K562 (cell line): ENCODE measurements around the gene SLC16A5. TPM values are rescaled to one million over a fixed set of nuclear protein-coding genes. Genes with fewer than 3 reads are reported as not detected.

ENCODE experiments used
- ATAC-seq: fragments of 200-7000 bp; cut with Tn5 transposase; 3 replicates; pipeline ENCODE4 v1.9.1; 2020; ENCODE audit warnings: moderate library complexity
- BruUV-seq: library from RNA; stranded (reverse); fragments of 400-500 nt; replicated peaks from 2 replicates; lab custom pipeline; 2021; lab: Mats Ljungman, UMichigan
- CTCF ChIA-PET: fragments of 300-600 bp; formaldehyde crosslinking; extraction: SDS; loops from one replicate; lab custom pipeline; 2021; ENCODE audit warnings: low intra/inter-chr PET ratio; lab: Yijun Ruan, JAX
- POLR2A ChIA-PET: fragments of 300-600, 350-650 bp; sonication (Branson Sonifier 250); formaldehyde crosslinking; extraction: SDS; loops from one replicate; lab custom pipeline; 2021; ENCODE audit warnings: antibody characterized with exemption, inconsistent platforms; lab: Yijun Ruan, JAX
- DNase-seq, 4 experiments: peaks; one replicate each; pipeline versions ENCODE4 v3.0.0 to v3.0.0-alpha.2; 2011 to 2018; ENCODE audit warnings: low spot score in 3 of 4, mixed read lengths in 3 of 4; ENCODE audit errors: extremely low read depth in 1 of 4
- FAIRE-seq: peaks from 2 replicates; lab custom pipeline; 2011; peaks lifted over from hg19 to GRCh38; lab: Jason Lieb, UNC
- H2AFZ ChIP-seq: 2 replicates; pipeline ENCODE4 v1.6.0; 2011; ENCODE audit warnings: low read depth, low read length, control low read depth, inconsistent platforms
- H3K27ac ChIP-seq: fragments of 200-600 bp; 3 replicates; pipeline ENCODE4 v1.8.0; 2011; ENCODE audit warnings: low read depth, mild to moderate bottlenecking, control low read depth, inconsistent platforms, low read length, moderate library complexity, mixed read lengths; ENCODE audit errors: extremely low read depth
- H3K27me3 ChIP-seq, 2 experiments: fragments of 300-600 bp in 1 of 2; 2 replicates in 1 of 2; 3 replicates in 1 of 2; pipeline versions ENCODE4 v1.6.0 to v1.8.0; 2011; ENCODE audit warnings: inconsistent platforms in 2 of 2, low read length in 2 of 2, mild to moderate bottlenecking in 1 of 2, mixed read lengths in 1 of 2, moderate library complexity in 1 of 2; ENCODE audit not compliant: control insufficient read depth in 2 of 2, insufficient read depth in 2 of 2
- H3K36me3 ChIP-seq: fragments of 300-600 bp; 3 replicates; pipeline ENCODE4 v1.8.0; 2011; ENCODE audit warnings: mild to moderate bottlenecking, low read length, inconsistent platforms; ENCODE audit not compliant: control insufficient read depth, insufficient read depth
- H3K4me1 ChIP-seq, 2 experiments: fragments of 200-600 bp in 1 of 2; replicated peaks in 1 of 2; 2 replicates in 1 of 2; 3 replicates in 1 of 2; pipeline versions ENCODE4 v1.5.1 to v1.8.0; 2011; ENCODE audit warnings: inconsistent platforms in 2 of 2, low read length in 2 of 2, mild to moderate bottlenecking in 1 of 2, mixed read lengths in 1 of 2, moderate library complexity in 1 of 2; ENCODE audit not compliant: control insufficient read depth in 2 of 2, insufficient read depth in 2 of 2
- H3K4me2 ChIP-seq: 2 replicates; pipeline ENCODE4 v1.6.1; 2011; ENCODE audit warnings: low read length, control low read depth, inconsistent platforms, mixed read lengths; ENCODE audit not compliant: insufficient read depth
- H3K4me3 ChIP-seq: fragments of 200-600 bp; sonication (generic), shearing (Covaris generic); 2 replicates; pipeline ENCODE4 v1.5.1; 2016; ENCODE audit warnings: control low read depth, inconsistent platforms
- H3K79me2 ChIP-seq: fragments of 200-600 bp; 3 replicates; pipeline ENCODE4 v1.8.0; 2011; ENCODE audit warnings: low read length, inconsistent platforms; ENCODE audit not compliant: control insufficient read depth, insufficient read depth
- H3K9ac ChIP-seq, 2 experiments: 2 replicates each; pipeline versions ENCODE4 v1.6.0 to v1.6.1; 2011; ENCODE audit warnings: low read depth in 2 of 2, low read length in 2 of 2, control low read depth in 1 of 2, inconsistent platforms in 1 of 2, mild to moderate bottlenecking in 1 of 2, mixed read lengths in 1 of 2; ENCODE audit not compliant: insufficient read depth in 1 of 2
- H3K9me1 ChIP-seq: one replicate; pipeline ENCODE4 v1.6.0; 2011; ENCODE audit warnings: inconsistent platforms, mild to moderate bottlenecking, low read length, moderate library complexity; ENCODE audit not compliant: control insufficient read depth, insufficient read depth
- H3K9me3 ChIP-seq: replicated peaks from 2 replicates; pipeline ENCODE4 v1.5.1; 2011; ENCODE audit warnings: low read depth, low read length, inconsistent platforms; ENCODE audit not compliant: control insufficient read depth, insufficient read depth
- H4K20me1 ChIP-seq: replicated peaks from 2 replicates; pipeline ENCODE4 v1.6.1; 2011; ENCODE audit warnings: low read length, inconsistent platforms, mixed read lengths; ENCODE audit not compliant: control insufficient read depth, insufficient read depth
- HINFP ChIP-seq: fragments of 450-650 bp; conservative IDR thresholded peaks from 2 replicates; pipeline ENCODE4 v1.6.1; 2016; ENCODE audit warnings: missing genetic modification characterization, low read depth, mild to moderate bottlenecking, control low read depth, missing compliant biosample characterization
- KDM2B ChIP-seq: fragments of 250-450 bp; sonication (Bioruptor Pico); IDR thresholded peaks from 2 replicates; pipeline ENCODE4 v1.8.0; 2021; ENCODE audit warnings: mild to moderate bottlenecking, moderate library complexity
- SMARCC2 ChIP-seq: fragments of 450-650 bp; IDR thresholded peaks from 2 replicates; pipeline ENCODE4 v1.6.1; 2017; ENCODE audit warnings: antibody characterized with exemption, moderate library complexity, mild to moderate bottlenecking, low read depth
- TEAD4 ChIP-seq, 2 experiments: sonication (generic) in 1 of 2; formaldehyde crosslinking in 1 of 2; IDR thresholded peaks; 2 replicates each; pipeline versions ENCODE4 v1.6.1 to v1.8.0; 2012 to 2022; ENCODE audit warnings: borderline replicate concordance in 1 of 2, inconsistent platforms in 1 of 2, low read length in 1 of 2, mild to moderate bottlenecking in 1 of 2, missing genetic modification reagents in 1 of 2
- WGBS: fragments of 100-300 bp; shearing (Covaris generic); methylation state at CpG from one replicate; pipeline ENCODE4 v1.1.6; 2016; ENCODE audit warnings: low coverage, mixed read lengths; ENCODE audit not compliant: insufficient coverage; ENCODE audit errors: missing lambda C conversion rate; 5-methylcytosine and 5-hydroxymethylcytosine counted together
- in situ Hi-C: fragments of 300-500 bp; cut with MboI; formaldehyde crosslinking; loops from 4 replicates; pipeline ENCODE4 v1.15.0; 2018; ENCODE audit warnings: inconsistent platforms, mixed read lengths
- intact Hi-C: fragments of 100-400 bp; cut with micrococcal nuclease; formaldehyde crosslinking; loops from 2 replicates; pipeline ENCODE4 v1.14.2; 2022
- polyA plus RNA-seq, 8 experiments: library from polyadenylated mRNA; depleted of rRNA in 4 of 8; stranded (reverse) in 5 of 8; unstranded in 3 of 8; fragments of >200 nt; fragmentation: Nextera tagmentation in 2 of 8; fragmentation: Illumina TruSeq in 1 of 8; extraction: Ambion mirVana in 2 of 8; extraction: Trizol in 1 of 8; gene quantifications; 2 replicates each; pipeline versions ENCODE4 v1.2.1 to v1.2.3, GENCODE V29; 2011 to 2014; ENCODE audit warnings: inconsistent platforms in 1 of 8, missing spikeins in 1 of 8
- total RNA-seq, 7 experiments: library from RNA; depleted of rRNA in 6 of 7; stranded (reverse); fragments of >200 nt in 6 of 7; fragmentation: Illumina TruSeq in 2 of 7; extraction: Trizol in 2 of 7; gene quantifications; 2 replicates each; pipeline versions ENCODE4 v1.2.1 to v1.2.3, GENCODE V29; 2011 to 2021; ENCODE audit warnings: low replicate concordance in 1 of 7
- TF ChIP-seq, protein P1 (sequence below), 2 experiments: fragments of 450-650 bp in 1 of 2; IDR thresholded peaks; 2 replicates each; pipeline ENCODE4 v1.6.1; 2011 to 2017; ENCODE audit warnings: low read depth in 2 of 2, antibody characterized with exemption in 1 of 2, borderline replicate concordance in 1 of 2, low read length in 1 of 2, mild to moderate bottlenecking in 1 of 2, mixed read lengths in 1 of 2; ENCODE audit not compliant: control insufficient read depth in 1 of 2

SLC16A5 gene
- total and polyA plus RNA-seq, 9 of the 15 experiments (the other 6 are each of a cell fraction or from before 2014, with no cell fraction given): 0.06 to 2.6 (median 0.91) TPM

GRCh38 chr17:75135452-75135851 is 47.7 kb downstream of the SLC16A5 start:
- Histone ChIP-seq H3K27me3 (no peaks in the 10 kb centered on the region), H3K36me3 (peaks cover 53% of the 10 kb centered on the region), H3K4me1 (peaks cover 8 to 23% of the 10 kb centered on the region in 2 experiments; a peak in 4 of 5 replicates), H3K79me2 (peaks cover 14% of the 10 kb centered on the region), H4K20me1 (no peaks in the 10 kb centered on the region), H3K9ac (no peak overlapping the region), H3K4me3 (no peak overlapping the region), H3K9me1 (no peaks in the 10 kb centered on the region), H3K27ac (no peak overlapping the region; the same call in 2 of the 3 replicates), H3K4me2 (no peak overlapping the region), H3K9me3 (no peaks in the 10 kb centered on the region), H2AFZ (no peak overlapping the region)
- ATAC-seq: no peak
- no peak for DNase-seq
- TF ChIP-seq SMARCC2: no peak
- TF ChIP-seq HINFP (tag): no peak
- TF ChIP-seq TEAD4 (IDR thresholded peaks at IDR 0.05; ENCODE audit: low read length): no peak
- TF ChIP-seq TEAD4 (CRISPR knock-in tag; IDR thresholded peaks at IDR 0.05; ENCODE audit: borderline replicate concordance): no peak
- TF ChIP-seq, protein P1, sequence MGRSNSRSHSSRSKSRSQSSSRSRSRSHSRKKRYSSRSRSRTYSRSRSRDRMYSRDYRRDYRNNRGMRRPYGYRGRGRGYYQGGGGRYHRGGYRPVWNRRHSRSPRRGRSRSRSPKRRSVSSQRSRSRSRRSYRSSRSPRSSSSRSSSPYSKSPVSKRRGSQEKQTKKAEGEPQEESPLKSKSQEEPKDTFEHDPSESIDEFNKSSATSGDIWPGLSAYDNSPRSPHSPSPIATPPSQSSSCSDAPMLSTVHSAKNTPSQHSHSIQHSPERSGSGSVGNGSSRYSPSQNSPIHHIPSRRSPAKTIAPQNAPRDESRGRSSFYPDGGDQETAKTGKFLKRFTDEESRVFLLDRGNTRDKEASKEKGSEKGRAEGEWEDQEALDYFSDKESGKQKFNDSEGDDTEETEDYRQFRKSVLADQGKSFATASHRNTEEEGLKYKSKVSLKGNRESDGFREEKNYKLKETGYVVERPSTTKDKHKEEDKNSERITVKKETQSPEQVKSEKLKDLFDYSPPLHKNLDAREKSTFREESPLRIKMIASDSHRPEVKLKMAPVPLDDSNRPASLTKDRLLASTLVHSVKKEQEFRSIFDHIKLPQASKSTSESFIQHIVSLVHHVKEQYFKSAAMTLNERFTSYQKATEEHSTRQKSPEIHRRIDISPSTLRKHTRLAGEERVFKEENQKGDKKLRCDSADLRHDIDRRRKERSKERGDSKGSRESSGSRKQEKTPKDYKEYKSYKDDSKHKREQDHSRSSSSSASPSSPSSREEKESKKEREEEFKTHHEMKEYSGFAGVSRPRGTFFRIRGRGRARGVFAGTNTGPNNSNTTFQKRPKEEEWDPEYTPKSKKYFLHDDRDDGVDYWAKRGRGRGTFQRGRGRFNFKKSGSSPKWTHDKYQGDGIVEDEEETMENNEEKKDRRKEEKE (IDR thresholded peaks at IDR 0.05; ENCODE audit: borderline replicate concordance in 1 of 2, control insufficient read depth in 1 of 2, low read depth in 2 of 2, low read length in 1 of 2): no peak
- TF ChIP-seq KDM2B (CRISPR knock-in tag): no peak
- POLR2A ChIA-PET: interaction anchor here (0.7 to 6.3 kb wide), 4 partner anchors 8 to 125 kb away, joined by 3 to 58 read pairs (median 28); no protein-coding TSS in a partner anchor
- intact Hi-C loops (no loop called here), in situ Hi-C loops (no loop called here)
- no TSS peak for BruUV-seq
- WGBS: 82% methylated on average over 5 of the region's 5 CpGs
- CTCF ChIA-PET: no interaction called here
- FAIRE-seq: no peak
